Stimulated activated CD4-positive, alpha-beta T cell treated with anti-CD3 and anti-CD28 coated beads, Interleukin-2, amount 100 ng/mL, for 24 hours (primary cell): ENCODE data around the gene OAS2.
"Not testable (repeated sequence)": the region's sequence is repeated elsewhere in the genome, so short reads cannot be mapped to it uniquely, and the experiment has no call there.

Experiments used
- DNase-seq, 2 donors: peaks; one replicate each; pipeline ENCODE4 v3.0.0-alpha.2; 2020

The OAS2 gene

DNA sequence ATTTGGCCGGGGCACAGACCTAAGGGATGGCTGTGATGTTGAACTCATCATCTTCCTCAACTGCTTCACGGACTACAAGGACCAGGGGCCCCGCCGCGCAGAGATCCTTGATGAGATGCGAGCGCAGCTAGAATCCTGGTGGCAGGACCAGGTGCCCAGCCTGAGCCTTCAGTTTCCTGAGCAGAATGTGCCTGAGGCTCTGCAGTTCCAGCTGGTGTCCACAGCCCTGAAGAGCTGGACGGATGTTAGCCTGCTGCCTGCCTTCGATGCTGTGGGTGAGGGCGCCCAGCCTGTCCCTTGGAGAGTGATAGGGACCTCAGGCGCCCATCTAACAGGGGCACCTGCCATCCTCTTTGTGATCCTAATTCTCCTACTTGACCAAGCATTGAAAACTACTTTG lies 27.6 kb upstream of the OAS2 start:
- no peak for DNase-seq

DNA sequence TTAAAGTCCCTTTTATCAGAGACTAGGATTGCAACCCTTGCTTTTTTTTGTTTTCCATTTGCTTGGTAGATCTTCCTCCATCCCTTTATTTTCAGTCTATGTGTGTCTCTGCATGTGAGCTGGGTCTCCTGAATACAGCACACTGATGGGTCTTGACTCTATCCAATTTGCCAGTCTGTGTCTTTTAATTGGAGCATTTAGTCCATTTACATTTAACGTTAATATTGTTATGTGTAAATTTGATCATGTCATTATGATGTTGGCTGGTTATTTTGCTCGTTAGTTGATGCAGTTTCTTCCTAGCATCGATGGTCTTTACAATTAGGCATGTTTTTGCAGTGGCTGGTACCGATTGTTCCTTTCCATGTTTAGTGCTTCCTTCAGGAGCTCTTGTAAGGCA lies 21.2 kb upstream of the OAS2 start:
- not testable (repeated sequence) for DNase-seq

DNA sequence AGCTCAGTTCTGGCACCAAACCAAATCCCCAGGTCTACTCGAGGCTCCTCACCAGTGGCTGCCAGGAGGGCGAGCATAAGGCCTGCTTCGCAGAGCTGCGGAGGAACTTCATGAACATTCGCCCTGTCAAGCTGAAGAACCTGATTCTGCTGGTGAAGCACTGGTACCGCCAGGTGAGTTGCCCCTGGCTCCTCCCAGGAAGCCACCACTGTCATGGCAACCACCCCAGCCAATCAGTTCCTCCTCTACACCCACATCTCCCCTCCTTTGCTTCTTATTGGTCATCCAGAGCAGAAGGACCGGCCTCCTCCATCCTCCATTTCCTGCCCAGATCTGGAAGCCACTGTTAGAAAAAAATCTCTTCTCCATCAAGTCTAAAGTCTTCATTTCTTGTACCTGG lies 17.2 kb upstream of the OAS2 start:
- DNase-seq, result no peak

DNA sequence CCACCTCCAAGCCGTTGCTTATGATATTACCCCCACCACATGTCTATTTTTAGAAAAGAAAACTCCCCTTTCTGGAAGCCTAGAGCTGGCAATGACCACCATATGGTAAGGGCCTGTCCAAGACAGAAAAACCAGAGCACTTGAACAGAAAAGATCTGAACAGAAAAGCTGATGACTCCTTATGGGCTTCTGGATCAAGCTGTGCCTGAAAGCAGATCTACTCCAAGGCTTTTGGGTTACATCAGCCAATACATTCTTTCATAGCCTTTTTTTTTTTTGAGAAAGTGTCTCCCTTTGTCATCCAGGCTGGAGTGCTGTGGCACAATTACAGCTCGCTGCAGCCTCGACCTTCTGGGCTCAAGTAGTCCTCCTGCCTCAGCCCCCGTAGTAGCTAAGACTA lies 16.8 kb upstream of the OAS2 start:
- DNase-seq, result no peak

DNA sequence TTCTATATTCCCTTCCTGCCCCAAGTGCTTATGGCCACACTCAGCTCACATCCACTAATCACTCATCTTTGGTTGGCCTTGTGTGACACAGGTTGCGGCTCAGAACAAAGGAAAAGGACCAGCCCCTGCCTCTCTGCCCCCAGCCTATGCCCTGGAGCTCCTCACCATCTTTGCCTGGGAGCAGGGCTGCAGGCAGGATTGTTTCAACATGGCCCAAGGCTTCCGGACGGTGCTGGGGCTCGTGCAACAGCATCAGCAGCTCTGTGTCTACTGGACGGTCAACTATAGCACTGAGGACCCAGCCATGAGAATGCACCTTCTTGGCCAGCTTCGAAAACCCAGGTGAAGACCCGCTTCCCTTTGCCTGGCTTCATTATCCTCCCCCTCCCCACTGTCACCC lies 15.8 kb upstream of the OAS2 start:
- DNase-seq, result no peak

DNA sequence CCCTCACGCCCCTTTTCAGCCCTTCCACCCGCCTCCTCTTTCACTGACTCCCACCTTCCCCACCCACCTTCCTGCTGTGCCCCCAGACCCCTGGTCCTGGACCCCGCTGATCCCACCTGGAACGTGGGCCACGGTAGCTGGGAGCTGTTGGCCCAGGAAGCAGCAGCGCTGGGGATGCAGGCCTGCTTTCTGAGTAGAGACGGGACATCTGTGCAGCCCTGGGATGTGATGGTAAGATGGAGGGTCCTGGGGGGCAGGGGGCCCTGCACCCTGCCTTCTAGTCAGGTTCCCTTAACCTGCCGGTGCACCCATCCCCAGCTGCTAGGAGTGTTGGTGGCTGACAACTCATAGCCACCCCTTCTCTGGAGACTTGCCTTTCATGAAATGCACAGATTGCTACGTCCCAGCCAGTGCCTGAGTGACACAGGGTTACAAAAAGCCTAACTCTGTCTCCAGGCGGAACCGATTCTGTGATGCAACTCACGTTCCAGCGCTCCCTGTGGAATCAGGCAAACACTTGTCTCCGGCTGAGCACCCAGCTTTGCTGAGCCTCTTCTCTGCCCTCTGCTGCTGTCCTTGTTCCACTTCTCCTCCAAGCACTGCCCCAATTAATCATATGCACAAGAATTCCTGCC lies 15.0 kb upstream of the OAS2 start:
- no peak for DNase-seq

DNA sequence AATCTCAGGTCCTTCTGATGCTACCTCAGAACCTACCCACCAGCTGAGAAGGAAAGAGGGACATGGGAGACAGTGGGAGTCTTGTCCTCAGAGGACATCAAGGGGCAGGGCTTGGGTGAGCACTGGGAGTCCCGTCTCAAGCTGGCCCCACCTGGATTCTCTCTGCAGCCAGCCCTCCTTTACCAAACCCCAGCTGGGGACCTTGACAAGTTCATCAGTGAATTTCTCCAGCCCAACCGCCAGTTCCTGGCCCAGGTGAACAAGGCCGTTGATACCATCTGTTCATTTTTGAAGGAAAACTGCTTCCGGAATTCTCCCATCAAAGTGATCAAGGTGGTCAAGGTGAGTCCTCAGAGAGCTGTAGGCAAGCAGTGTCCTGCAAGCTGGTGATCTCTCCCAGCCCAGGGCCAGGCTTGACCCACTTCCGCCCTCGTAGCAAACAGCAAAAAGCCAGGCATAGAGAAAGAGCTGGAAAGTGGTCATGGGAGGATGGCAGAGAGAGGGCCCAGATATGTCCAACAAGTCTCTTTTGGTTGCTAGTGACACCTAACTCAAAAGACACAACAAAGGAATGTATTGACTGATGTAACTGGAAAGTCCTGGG lies 14.2 kb upstream of the OAS2 start:
- no peak for DNase-seq

DNA sequence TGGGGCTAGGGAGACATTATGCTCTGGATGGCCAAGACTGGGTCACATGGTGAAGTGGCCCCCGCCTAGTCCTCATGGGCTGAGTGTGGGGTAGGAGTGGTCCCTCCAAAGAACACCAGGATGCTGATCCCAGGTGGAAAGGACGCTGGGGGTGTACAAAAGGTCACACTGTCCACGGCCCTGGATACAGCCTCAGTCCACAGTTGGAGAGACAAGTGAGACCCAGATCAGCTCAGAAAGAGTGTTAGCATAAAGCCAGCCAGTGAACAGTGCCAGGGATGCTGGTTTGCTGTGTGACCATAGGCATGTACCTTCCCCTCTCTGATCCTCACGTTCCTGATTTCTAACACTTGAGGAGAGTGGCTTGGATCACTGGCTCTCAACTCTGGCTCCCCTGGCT lies 13.4 kb upstream of the OAS2 start:
- no peak for DNase-seq

DNA sequence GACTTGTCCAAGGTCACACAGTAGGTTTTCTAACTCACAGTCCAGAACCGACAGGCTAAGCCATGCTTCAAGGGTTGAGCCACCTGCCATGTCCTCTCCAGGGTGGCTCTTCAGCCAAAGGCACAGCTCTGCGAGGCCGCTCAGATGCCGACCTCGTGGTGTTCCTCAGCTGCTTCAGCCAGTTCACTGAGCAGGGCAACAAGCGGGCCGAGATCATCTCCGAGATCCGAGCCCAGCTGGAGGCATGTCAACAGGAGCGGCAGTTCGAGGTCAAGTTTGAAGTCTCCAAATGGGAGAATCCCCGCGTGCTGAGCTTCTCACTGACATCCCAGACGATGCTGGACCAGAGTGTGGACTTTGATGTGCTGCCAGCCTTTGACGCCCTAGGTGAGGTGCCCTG lies 12.7 kb upstream of the OAS2 start:
- no peak for DNase-seq

DNA sequence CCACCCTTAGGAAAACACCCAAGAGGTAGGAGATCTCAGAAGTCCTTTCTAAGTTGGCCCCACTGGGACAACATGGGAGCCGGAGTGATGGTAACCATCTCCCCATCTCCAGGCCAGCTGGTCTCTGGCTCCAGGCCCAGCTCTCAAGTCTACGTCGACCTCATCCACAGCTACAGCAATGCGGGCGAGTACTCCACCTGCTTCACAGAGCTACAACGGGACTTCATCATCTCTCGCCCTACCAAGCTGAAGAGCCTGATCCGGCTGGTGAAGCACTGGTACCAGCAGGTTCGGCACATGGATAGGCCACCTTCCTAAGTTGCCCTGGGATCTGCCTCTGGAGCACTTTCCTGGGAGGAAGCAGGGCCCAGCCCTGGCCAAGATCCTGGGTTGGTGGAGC lies 11.0 kb upstream of the OAS2 start:
- no peak for DNase-seq

DNA sequence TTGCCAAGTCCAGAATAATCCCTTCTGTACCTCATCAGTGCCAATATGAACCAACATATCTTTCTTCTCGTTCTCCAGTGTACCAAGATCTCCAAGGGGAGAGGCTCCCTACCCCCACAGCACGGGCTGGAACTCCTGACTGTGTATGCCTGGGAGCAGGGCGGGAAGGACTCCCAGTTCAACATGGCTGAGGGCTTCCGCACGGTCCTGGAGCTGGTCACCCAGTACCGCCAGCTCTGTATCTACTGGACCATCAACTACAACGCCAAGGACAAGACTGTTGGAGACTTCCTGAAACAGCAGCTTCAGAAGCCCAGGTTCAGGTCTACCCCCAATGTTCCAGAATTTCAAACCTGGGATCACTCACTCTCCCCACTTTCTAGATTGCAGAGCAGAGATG lies 10.5 kb upstream of the OAS2 start:
- no peak for DNase-seq

DNA sequence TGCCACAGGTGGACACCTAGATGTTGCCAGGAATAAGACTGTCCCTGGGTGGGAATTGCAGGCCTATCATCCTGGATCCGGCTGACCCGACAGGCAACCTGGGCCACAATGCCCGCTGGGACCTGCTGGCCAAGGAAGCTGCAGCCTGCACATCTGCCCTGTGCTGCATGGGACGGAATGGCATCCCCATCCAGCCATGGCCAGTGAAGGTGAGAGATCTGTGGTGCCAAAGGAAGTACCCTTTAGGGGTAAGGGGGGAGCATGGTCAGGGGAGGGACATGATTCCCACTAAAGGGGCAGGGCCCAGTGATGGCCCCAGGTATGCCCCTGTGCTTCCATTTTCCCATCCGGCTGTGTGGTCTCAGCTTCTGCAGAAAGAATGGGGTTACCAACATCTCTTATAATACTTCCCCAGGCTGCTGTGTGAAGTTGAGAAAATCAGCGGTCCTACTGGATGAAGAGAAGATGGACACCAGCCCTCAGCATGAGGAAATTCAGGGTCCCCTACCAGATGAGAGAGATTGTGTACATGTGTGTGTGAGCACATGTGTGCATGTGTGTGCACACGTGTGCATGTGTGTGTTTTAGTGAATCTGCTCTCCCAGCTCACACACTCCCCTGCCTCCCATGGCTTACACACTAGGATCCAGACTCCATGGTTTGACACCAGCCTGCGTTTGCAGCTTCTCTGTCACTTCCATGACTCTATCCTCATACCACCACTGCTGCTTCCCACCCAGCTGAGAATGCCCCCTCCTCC lies 8.6 kb upstream of the OAS2 start:
- no peak for DNase-seq

DNA sequence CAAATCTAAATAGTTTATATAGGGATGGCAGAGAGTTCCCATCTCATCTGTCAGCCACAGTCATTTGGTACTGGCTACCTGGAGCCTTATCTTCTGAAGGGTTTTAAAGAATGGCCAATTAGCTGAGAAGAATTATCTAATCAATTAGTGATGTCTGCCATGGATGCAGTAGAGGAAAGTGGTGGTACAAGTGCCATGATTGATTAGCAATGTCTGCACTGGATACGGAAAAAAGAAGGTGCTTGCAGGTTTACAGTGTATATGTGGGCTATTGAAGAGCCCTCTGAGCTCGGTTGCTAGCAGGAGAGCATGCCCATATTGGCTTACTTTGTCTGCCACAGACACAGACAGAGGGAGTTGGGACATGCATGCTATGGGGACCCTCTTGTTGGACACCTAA lies 7.9 kb upstream of the OAS2 start:
- DNase-seq, result no peak

DNA sequence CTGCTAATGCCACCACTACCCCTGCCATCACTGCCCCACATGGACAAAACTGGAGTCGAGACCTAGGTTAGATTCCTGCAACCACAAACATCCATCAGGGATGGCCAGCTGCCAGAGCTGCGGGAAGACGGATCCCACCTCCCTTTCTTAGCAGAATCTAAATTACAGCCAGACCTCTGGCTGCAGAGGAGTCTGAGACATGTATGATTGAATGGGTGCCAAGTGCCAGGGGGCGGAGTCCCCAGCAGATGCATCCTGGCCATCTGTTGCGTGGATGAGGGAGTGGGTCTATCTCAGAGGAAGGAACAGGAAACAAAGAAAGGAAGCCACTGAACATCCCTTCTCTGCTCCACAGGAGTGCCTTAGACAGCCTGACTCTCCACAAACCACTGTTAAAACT lies 7.1 kb upstream of the OAS2 start:
- no peak for DNase-seq

DNA sequence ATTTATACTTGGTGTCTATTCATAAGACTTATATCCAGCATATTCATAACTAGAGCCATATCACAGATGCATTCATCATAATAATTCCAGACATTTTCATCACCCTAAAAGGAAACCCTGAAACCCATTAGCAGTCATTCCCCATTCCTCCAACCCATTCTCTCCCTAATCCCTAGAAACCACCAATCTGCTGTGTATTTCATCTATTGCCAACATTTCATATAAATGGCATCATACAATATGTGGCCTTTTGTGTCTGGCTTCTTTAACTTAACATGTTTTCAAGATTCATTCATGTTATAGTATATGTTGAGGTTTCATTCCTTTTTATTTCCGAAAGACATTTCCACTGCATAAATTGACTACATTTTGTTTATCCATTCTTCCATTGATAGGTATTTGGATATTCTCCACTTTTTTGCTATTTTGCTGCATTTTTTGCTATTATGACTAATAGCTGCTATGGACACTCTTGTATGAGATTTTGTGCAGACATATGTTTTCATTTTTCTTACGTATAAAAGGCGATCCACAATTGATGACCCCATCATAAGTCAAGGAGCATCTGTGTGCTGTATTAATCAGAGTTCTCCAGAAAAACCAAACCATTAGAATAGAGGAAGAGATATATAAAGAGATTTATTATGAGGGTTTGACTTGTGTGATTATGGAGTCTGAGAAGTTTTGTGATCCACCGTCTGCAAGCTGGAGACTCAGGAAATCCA lies 5.1 kb upstream of the OAS2 start:
- DNase-seq, result no peak

DNA sequence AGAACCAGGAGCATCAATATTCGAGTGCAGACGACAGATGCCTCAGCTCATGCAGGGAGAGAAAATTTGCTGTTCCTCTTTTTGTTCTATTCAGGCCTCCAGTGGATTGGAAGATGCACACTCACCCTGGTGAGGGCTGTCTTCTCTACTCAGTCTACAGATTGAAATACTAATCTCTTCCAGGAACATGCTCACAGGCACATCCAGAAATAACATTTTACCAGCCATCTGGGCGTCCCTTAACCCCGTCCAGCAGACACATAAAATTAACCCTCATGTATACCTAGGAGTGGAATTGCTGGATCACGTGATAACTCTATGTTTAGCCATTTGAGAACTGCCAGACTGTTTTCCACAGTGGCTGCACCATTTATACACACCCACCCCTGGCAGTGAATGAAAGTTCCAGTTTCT lies 4.5 kb upstream of the OAS2 start:
- no peak for DNase-seq

DNA sequence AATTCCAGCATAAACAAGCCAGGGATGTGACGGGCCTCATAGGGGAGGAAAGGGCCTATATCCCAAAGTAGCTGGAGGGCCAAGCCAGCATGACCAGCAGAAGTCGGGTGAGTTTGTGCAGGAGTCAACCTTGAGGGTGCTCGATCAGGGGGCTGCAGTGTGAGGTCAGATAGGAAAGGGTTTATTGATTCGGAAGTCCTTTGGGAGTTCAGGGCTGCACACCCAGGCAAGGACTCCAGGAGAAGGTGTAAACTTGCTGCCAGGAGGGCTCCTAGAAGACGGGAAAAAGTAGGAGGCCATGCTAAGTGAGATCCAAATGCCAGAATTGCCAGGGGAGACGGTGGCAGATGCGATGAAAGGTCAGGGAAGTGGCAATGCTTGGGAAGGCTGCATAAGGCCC lies 3.4 kb upstream of the OAS2 start:
- DNase-seq, result no peak

DNA sequence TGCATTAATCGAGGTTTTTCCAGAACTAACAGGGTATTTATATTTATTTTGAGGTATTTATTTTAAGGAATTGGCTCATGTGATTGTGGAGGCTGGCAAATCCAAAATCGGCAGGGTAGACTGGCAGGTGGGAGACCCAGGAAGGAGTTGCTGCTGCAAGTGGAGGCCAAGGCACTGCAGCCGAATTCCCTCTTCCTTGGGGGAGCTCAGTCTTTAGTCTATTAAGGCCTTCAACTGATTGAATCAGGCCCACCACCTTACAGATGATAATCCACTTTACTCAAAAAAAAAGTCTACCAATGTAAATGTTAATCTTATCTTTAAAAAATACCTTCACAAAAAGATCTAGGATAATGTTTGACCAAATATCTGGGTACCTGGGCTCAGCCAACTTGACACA lies 1.2 kb upstream of the OAS2 start:
- no peak for DNase-seq

DNA sequence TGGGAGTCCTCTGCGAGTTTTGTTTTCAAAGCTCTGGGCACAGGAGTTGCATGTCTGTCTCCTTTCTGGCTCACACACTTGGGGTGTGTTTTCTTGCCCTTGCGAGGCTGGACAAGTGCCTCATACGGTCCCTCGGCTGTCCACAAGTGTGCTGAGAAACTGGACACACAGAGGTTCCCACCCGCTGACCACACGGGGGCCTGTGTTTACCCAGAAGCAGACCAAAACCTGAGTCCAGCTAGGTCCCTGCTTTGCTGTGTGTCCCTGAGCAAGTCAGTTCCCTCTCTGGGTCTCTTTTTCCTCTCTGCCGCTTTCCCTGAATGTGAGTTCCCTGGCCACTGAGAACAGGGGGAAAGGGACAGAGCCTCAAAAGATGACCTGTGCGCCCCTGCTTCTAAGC lies 678 bp upstream of the OAS2 start:
- DNase-seq, result no peak

DNA sequence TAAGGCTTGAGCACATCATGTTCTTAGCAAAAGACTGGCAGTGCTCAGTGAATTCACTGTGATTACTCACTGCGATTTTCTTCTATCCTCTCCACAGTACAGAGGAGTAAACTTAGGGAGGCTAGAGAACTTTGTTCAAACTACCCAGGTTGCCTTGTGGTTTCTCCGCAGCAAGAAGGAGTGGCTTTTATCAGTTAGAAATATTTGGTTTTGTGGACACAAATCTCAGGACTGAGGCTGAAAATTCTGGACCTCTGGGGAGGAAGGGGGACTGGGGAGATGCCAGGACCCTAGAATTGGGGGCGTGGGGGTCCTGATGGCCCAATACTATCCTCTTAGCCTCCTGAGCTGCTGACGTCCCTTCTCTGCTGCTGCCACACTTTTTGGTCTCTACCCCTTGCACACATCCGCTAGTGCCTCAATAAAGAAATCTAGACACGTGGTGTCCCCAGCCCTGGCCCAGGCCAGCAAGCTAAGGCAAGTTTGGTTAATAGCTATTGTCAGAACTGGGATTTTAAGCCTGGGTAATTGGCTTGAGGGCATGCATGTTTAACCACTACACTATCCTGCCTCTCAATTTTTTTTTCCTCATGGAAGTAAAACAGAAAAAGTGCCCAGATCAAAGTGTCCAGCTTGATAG lies 842 bp downstream of the OAS2 start:
- DNase-seq, result peak; percentile 48 to 55

DNA sequence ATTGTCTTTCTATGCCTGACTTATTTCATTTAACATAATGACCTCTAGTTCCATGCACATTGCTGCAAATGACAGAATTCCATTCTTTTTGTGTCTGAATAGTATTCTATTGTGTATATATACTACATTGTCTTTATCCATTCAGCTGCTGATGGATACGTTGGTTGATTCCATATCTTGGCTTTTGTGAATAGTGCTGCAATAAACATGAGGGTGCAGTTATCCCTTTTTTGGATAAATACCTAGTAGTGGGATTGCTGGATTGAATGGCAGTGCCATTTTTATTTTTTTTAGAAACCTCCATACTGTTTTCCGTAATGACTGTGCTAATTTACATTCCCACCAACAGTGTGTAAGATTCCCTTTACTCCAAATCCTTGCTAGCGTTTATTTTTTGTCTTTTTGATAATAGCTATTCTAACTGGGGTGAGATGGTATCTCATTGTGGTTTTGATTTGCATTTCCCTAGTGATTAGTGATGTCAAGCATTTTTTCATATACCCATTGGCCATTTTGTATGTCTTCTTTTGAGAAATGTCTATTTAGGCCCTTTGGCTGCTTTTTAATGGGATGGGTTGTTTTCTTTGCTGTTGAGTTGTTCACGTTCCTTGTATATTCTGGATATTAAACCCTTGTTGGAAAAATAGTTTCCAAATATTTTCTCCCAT lies 2.3 kb downstream of the OAS2 start:
- DNase-seq, result no peak

DNA sequence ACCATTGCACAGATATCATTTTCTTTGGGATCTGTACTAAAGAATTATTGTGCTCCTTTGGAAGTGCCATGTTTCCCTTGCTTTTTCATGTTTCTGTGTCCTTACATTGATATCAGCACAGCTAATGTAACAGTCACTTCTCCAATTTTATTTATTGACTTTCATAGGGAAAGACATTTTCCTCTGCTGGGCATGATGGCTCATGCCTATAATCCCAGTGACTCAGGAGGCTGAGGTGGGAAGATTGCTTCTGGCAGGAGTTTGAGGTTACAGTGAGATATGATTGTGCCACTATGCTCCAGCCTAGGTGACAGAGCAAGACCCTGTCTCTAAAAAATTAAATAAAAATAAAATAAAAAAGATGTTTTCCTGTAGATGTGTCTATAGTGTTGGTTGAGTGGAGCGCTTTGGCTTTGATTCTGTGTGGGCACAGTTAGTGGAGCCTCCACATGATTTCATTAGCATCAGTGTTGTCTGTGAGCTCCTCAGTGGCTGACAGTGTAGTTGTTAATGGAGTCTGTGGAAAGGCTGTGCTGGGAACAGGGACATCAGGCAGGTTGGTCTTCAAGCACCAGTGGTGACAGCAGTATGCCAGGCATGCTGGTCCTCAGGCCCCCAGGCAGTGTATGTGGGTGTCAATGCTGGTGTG lies 7.4 kb downstream of the OAS2 start:
- DNase-seq, result no peak
